ENCODE measurements around the gene NCAM1.

Gene NCAM1

DNA sequence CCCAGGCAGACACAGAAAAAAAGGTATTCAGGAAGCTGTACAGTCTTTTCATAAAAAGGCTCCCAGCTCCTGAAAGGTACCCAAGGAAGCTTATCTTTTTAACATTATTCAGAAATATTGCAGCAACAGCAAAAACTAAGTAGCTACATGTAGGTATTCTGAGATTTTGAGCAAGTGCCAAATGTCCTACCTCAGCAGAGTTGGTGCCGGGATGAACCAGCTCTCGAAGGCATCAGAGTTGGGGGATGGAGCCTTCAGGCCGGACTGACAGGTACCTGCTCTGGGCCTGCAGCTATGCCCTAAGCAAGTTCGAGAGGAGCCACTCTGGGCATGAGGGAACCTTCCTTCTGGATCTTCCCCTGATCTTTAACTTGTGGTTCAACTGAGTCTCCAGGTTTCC is 276.0 kb downstream of the NCAM1 start:
- no peak for DNase-seq

DNA sequence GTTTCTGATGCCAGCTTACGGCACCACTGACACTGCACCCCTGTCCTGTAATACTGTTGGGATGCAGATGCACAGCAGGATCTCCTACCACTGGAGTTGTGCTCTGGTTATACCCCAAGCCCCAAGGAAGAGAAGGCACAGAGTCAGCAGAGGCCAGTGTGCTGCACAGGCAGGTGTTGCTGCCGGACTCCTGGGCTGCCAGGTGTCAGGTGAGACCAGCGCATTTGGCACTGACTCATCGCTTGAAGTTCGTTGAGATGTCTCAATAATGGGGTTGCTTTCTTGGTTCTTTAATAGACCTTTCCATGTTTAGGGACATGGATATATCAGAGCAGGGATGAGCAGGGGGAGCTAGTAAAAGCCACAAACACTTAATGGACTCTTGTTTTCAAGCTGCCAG is 277.5 kb downstream of the NCAM1 start:
- no peak for DNase-seq

DNA sequence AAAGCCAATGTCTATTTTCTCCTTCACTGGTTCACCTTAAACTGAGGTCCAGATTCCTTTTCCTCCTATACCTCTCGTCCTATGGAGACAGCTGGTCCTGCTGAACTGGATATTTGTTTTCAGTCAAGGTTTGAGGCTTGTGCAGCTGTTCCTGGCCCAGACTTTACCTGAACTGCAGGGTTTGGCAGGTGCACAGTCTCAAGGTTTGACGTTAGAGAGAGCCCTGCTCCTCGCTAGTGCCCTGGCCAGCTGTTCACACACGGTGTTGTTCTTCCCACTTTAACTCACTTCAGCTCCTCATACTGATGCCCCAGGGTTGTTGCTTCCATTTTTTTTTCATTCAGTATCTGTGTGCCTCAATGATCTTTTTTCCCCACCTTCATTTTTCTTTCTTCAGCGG is 279.2 kb downstream of the NCAM1 start:
- DNase-seq = no peak

DNA sequence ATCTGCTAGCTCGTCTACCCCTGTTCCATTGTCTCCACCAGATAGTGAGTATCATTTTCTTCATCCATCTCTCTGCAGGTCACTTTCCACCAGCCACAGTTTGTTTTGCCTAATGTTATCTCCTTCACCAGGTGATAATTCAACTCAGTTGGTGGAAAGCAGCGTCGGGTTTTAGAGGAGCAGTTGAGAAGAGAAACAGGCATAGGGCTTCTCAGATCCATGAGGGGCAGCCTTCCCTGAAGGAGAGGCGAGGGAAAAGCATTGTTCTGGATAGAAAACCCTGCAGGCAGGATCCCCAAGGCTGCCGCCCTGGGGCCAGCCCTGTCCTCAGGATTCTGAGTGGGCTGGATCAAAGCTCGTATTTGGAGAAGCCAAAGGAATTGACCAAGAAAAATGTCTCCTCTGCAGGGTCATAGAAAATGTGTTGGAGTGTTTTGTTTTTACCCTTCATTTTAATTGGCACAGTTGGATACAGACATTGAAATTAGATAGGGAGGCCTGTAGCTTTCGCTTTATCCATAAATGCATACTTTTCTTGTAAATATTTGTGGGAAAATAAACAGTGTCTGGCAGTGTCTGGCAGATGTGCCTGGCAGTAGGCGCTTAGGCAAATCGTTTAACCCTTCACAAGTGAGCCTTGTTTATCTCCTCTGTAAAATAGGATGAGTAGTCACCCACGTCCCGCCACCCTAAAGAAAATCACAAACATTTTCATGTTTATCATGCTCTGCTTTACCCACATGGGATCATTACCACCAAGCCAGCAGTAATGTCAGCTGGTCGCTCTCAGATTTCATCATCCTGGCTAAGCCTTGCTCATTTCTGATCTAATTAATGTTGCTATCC is 279.8 kb downstream of the NCAM1 start:
- DNase-seq = no peak

DNA sequence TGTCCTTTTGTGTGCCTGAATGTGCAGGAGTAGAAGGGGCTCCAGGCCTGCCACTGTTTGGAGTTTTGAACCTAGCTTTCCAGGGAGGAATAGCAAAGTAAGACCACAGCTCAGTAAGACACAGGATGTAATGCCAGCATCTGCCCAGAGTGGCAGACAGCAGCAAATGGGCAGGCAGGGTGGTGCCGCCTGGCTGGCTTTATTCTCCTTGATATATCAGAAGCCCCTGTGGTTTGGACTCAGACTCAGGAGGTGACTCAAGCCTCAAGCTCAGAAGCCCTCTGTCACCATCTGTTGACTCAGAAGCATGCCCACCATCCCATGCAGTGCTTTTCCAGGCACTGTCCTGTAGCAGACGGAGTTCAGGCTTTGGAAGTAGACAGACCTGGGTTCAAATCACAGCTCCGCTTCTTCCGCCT is 280.4 kb downstream of the NCAM1 start:
- DNase-seq = no peak

DNA sequence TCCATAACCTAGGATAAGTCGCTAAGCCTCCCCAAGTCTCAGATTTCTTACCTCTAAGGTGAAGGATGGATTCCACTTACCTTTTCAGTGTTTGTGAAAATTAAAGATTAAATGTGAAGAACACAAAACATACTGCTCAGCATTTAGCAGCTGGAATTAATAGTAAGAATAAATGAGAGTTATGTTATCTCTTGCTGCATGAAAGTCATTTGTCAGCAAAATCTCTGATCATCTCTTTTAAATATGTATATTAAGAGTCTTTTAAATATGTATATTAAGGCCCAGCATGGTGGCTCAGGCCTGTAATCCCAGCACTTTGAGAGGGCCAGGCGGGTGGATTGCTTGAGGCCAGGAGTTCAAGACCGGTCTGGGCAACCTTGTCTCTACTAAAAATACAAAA is 280.8 kb downstream of the NCAM1 start:
- DNase-seq = no peak

DNA sequence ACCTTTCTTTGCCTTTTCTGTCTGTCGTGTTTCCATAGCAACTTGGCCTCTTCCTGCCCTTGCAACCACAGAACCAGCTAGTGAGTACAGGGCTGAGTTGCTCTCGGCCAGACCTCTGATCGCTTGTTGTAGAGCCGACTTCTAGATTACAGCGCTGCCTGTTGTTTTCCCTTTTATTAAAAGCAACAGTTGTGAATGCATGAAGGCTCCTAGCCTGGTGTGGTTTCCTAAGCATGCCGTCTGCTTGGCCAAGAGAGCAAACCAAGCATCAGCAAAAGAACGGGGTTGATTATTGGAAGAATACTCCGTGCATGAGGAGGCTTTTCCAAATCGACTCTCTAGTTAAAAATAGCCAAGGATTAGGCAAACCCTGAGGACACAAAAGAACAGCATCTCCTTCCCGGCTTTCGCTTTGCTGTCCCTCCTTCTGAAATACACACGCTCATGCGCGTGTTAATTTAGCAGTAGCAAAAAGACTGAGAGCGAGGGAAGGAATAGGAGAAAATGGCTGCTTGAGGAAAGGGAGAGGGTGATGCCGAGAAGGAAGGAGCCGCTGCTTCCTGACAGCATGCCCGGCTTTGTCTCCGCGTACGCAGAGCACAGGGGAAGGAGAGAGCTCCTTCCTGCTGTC is 281.7 kb downstream of the NCAM1 start:
- DNase-seq = no peak

DNA sequence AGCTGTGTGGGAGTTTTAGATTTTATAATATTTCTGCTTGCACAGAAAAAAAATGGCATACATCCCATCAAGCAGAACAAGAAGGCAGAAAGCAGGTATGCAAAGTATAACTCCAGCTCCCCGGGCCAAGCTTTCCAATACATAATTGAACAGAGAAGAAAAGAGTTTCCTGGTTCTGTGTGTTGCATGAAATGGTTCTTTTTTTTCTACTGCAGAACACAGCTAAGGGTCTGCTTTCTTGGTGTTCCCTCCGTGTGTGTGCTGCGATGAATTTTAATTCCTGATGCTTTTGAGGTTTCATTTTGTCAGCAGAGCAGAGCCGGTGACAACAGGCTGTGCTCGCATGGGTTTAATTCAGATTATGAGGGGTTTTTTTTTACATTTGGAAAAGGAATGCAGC is 282.5 kb downstream of the NCAM1 start:
- DNase-seq = no peak

DNA sequence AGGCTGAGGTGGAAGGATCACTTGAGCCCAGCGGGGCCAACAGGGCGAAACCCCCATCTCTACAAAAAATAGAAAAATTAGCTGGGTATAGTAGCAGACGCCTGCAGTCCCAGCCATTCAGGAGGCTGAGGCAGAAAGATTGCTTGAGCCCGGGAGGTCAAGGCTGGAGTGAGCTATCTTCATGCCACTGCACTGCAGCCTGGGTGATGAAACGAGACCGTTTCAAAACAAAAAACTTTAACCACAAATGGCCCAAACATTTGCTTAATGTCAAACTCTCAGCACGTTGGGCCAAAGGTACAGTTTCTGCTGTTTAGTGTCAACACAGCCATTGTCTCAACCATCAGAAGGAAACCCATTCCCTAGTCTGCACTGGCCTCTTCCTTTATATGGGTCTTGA is 284.0 kb downstream of the NCAM1 start:
- DNase-seq = no peak

DNA sequence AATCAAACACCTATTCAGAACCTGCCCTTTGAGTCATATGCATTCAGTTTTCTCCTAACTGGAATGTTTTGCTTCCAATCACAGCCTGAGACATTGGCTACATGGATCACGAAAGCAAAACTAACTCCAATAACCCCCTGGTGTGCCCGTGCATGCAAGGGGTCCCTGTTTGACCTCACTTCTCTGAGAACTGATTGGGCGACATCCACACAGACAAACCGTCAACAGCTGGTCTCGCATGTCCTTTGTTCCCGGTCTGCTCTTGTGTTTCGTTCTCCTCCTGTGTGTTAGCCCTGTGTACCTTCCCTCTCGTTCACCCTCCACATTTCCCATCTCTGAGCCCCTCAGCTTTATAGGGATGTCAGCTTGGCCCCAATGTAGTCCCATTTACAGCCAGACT is 286.0 kb downstream of the NCAM1 start:
- no peak for DNase-seq

DNA sequence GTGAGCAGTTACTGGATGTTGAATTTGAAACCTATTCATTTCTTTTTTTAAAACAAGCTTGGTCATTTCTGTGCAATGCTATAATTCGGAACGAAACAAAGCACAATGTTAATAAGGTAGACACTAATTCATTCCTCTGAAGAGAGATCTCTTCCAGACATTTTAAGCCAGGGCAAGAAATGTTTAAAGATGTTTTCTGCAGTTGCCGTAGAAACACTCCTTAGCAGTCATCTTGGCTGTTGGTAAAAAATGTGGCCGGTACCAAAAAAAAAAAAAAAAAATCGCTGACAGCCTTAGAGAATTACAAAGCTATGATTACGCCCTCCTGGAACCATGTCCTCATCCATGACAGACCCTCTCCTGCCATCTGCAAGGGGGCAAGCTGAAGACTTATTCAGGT is 286.7 kb downstream of the NCAM1 start:
- no peak for DNase-seq

DNA sequence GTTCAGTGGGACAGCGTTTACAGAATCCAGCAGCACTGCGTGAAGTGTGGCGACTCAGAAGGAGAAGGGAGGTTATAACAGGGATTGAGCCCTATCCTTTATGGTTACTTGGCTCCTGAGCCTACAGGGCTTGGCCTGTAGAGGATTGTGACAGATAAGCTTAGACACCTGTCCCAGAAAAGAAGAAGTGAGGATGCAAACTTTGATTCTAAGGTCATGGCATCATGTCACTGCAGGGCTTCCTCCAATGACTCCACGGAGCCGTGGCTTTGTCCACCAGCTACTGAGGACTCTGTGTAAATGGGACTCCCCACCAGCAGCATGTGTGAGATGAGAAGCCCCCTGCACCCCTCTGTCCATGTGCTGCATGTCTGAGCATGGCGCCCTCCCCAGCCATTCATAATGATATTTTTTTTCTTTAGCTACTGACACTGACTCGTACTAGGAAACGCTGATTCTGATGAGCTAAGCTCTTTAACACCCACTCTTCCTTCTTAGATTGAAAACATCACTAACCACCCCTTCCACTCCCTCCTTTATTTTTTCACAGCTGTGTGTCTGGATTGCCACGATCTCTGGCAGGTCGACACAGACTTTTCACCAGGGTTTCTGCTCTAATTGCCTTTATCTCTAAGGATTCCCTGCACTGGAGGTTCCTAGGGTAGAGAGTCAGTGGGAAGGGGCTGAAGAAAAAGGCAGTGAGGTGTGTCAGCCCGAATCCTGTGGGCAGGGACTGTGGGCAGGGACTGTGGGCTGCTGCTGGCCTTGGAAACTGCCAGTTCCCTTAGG is 287.7 kb downstream of the NCAM1 start:
- DNase-seq = no peak

DNA sequence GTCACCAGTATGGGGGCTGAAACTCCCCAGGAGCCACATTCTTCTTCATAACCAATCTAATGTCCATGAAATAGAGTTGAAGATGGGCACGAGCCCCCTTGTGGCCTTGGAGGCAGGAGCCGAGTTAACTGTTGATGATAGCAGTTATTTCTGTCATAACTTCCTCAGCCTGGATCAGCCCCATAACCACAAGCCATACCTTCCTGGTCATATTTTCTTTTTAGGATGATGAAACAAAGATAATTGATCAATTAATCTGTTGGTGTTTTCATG is 288.2 kb downstream of the NCAM1 start:
- DNase-seq = no peak

DNA sequence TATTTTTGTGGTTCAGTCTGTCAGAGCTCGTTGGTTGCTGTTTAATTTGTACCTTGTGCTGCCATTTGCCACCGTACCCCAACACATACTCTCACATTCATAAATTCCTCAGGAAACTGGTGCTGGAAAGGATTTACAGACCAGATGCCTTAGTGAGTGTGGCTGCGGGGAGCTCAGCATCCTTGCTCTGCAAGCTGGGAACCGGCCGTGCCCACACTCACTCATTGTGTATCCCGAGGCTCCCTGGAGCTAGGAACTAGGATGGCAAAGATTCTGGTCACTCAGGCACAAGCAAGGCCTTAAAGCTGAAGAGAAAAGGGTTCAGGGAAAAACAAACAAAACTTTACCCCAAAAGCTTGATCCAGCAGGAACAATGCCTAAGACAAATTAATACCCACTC is 288.6 kb downstream of the NCAM1 start:
- DNase-seq = no peak

DNA sequence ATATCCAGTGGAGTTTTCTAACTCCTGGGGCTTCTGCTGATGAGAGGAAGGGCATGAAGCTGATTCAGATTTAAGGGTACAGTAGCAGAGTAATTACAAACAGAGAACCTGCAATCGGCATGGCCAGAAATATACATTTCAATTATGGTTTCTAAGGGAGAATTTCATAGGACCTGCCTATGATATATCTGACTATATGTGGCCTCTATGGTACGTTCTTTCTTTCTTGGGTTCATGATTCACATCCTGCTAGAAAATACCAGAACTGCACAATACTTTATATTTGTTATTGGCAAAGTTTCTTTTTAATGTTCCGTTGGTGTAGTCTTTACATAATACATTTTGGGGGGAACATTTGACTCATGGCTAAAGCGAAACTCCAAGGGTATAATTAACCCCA is 290.1 kb downstream of the NCAM1 start:
- no peak for DNase-seq

DNA sequence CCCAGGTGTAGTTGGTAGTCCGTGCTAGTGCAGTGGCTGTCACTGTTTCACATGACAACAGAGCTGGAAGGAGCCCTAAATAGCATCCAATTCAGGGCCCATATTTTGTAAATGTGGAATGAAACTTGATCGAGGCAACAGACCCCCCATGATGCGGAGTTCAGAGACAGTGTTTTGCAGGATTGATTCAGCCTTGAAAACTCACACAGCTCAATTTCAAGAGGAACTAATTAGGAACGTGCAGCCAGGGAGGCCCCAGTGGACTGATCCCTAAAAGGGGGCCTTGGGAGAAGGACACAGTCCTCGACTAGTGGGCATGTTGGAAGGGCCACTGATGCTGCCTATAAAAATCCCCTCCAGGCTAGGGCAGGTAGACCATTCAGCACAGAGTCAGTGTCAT is 292.2 kb downstream of the NCAM1 start:
- no peak for DNase-seq

DNA sequence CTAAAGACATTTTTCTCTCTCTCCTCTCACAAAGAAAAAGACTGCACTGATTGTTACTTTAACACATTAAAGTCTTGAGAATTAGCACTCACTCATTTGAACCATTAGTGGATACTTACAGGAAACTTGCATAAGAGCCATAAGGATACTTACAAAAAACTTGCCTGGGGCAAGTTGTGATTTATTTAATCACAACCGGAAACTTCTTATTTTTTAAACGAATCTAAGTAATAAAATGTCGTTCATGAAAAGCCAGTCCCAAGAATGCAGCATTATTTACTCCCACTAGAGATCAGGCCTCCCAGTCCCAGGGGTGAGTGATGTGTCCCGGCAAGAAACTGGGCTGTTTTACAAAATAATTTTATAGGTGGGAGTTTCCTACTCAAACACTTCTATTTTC is 293.9 kb downstream of the NCAM1 start:
- DNase-seq = no peak

DNA sequence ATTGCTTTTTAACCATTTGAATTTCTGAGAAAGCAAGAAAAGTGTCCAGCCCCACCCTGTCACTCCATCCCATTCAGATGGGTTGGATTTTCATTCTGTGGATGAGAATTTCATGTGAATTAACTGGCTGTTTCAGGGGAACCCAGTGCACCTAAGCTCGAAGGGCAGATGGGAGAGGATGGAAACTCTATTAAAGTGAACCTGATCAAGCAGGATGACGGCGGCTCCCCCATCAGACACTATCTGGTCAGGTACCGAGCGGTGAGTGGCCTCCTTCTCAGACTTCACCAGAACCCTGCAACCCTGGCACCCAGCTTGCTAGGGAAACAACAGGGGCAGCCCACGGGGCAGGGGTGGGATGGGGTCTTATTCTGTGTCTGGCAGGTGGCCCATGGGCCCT is 294.5 kb downstream of the NCAM1 start:
- no peak for DNase-seq

DNA sequence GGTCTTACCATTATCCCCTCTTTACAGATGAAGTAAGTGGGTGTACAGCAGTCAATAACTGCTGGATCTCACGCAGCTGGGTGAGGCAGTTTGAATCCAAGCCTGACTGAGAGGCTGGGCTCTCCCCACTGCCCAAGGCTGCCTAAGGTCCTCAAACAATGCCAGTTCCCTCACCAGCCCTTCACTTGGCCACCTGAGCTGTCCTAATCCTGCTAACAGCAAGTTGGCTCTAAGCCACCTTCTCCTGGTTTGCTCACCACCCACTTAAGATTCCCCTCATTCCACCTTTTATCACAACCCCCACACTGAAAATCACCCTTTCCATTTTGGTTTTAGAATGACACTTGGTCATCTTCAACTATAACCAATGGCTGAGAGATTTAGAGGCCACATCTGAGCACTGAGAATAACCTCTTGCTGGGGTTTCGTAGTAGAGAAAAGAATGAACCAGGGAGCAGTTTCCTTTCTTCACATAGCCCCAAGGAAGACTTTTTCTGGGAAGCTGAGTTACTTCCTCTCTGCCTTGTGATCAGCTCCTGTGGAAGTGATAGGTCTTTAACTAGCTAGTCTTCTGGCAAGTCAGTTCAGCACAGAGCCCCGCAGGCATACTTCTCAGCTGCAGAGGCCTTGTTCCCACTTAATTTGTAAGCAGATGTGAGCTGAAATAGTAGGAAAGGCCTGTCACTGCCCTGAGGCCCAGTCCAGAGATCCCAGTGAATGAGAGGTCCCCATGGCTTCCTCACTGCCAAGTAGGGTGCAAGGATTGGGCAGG is 295.4 kb downstream of the NCAM1 start:
- no peak for DNase-seq

DNA sequence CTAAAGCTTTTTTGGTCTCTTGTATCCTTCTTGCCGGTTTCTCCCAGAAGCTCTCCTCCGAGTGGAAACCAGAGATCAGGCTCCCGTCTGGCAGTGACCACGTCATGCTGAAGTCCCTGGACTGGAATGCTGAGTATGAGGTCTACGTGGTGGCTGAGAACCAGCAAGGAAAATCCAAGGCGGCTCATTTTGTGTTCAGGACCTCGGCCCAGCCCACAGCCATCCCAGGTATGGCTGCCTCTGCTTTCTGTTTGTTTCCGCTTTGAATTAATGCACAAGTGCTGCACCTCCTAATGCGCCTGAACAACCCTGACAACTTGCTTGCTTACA is 298.8 kb downstream of the NCAM1 start:
- DNase-seq = no peak

DNA sequence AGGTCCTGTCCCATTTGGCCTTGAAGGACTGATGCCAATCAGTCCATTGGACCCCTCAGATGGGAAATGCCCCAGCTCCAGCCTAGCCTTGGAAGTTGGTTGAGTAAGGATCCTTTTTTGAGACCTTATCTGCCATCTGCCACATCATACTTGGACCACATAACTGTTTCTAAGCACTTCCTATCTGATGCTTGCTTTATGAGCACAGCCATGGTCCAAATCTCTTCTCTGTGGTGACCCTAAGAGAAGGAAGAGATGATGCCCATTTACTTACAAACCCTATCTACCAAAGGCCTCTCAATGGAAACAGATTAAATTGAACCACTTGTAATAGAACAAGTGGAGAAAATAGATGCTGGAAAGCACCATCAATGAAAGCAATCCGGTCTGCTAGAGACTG is 299.3 kb downstream of the NCAM1 start:
- no peak for DNase-seq

DNA sequence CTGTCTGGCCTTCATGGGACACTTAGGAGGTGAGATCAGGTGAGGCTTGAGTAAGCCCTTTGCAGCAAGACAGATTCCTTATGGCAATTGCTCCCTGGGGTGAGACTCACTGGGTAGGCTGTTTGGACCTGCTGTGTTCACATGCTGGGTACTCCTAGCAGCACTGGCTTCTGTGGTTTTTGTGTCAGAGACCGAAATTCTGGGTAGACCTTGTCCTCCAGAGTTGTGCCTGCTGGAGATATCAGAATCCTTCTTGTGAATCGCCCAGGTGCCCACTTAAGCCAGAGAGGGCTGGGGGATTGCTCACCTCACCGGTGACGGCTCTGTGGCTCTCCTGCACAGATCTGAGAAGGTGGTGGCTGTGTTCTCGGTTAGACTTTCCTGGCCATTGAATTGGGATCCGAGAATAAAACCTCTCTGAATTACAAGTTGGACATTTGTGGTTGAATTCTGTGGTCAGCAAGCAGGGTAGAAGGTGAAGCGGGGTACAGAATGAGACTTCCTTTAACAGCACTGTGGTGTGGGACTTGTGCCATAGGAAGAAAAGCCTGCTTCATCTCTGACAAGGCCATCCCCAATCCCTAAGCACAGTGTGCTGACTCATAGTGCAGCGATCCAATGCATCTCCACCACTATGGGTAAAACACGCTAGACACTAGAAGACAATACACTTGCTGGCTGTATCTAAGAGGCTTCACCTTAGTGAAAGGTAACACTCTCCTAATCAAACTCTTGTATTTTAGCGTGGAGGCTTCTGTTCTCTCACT is 300.7 kb downstream of the NCAM1 start:
- no peak for DNase-seq

DNA sequence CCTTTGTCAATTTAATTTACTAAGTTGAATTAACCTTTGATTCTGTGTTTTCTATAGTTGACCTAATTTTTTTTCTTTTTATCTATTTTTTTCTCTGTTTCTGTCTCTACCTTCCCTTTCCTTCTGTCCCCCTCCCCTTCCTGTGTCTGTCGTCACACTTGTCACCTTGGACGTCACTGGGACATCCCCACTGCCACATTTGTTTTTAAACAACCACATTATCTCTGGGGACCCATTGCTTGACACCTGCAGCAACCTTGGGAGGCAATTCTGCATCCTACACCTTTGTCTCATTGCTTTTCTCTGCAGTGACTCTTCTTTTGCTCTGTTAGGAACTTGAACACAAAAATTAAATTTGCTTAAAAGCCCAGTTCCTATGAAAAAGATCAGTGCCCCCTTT is 301.4 kb downstream of the NCAM1 start:
- DNase-seq = no peak
